GM19438 (cell line): ENCODE data around the gene GLRX2.
A peak's percentile ranks its signal among the peaks of the same experiment; 100 is the strongest.
"Not testable (repeated sequence)": the region's sequence is repeated elsewhere in the genome, so short reads cannot be mapped to it uniquely, and the experiment has no call there.

ENCODE experiments used
- ATAC-seq: cut with Tn5 transposase; IDR thresholded peaks from one replicate; pipeline ENCODE4 v1.9.1; 2021; ENCODE audit warnings: low read depth; ENCODE audit not compliant: unreplicated experiment

The GLRX2 gene

GRCh38 chr1:193068013-193068412, 37.2 kb downstream of the GLRX2 start:
- no peak for ATAC-seq

- no peak for ATAC-seq
Observed at GRCh38 chr1:193066606-193067005, 38.6 kb downstream of the GLRX2 start.

DNA sequence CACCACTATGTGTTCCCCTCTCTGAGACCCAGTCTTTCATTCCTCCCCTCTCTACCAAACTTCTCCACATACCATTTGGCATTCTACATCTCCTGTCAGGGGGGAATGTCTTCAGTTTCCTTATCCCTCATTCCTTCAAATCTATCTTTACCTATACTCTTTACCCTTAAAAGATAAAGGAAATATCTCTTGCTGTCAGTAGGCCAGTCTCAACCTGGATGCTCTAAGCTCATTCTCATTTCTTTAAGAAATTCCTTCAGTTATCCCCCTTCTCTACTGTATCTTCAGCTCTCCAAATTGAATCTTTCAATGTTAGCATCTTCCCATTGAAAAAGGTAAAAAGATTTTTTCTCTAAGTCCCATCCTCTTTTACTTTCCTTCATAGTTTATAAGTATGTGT, 39.3 kb downstream of the GLRX2 start:
- ATAC-seq, result no peak

DNA sequence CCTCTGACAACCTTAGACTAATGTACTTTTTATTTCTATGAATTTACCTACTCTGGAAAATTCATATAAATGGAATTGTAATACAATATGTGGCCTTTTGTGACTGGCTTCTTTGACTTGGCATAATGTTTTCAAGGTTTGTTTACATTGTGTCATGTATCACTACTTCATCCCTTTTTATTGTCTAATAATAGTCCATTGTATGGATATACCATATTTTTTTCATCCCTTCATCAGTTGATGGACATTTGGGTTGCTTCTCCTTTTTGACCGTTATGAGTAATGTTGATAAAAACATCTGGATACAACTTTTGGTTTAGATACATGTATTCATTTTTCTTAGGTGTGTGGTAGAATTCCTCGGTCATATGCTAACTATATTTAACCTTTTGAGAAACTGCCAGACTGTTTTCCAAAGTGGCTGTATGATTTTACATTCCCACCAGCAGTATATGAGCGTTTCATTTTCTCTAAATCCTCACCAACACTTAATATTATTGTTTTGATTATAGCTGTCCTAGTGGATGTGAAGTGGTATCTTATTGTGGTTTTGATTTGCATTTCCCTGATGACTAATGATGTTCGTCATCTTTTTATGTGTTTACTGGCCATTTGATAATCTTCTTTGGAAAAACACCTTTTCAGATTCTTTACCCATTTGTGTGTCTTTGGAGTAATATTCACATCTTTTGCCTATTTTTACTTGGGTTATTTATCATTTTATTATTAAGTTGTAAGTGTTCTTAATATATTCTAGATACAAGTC, 42.3 kb downstream of the GLRX2 start:
- no peak for ATAC-seq

DNA sequence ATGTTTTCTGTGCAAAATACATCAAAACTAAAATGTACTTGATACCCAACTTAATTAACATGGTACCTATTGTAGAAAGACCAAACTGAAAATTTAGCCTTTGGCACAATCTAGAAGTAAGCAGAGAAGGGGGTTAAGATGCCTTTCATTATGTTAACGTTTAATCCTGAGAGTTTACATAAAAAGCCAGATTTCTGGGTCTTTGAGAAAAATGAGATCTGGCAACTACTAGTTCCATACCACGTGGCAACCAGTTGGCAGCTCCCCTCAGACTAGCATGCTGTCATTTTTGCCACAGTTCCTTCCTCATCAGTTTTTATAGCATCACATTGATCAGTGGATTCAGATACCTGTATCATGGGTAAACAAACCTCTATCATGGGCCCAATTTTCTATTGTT, 44.3 kb downstream of the GLRX2 start:
- no peak for ATAC-seq

- ATAC-seq, result no peak
Observed at GRCh38 chr1:193060406-193060805, 44.8 kb downstream of the GLRX2 start.

DNA sequence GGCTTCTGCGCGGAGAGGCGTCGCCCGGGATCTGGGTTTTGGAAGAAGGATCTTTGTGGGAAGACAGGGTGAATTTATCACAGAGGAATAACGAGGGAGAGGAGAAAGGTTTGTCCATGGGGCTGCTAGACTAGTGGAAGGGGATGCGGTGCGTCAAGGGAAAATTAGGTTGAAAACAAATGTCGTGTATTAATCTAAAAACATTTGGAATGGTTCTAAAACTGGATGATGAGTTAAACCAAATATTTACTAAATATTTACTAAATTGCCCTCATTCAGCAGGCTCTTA, 45.2 kb downstream of the GLRX2 start:
- no peak for ATAC-seq

- peak; percentile 90 for ATAC-seq
Observed at GRCh38 chr1:193059282-193060114, 45.7 kb downstream of the GLRX2 start, which contains the start of the genes RO60 and UCHL5. Gene RO60, plus strand, starts transcription at chr1:193059612. Its CDS starts 9,443 bp downstream, at chr1:193069055. Gene UCHL5, minus strand, starts transcription at chr1:193059360. Its CDS starts 100 bp downstream, at chr1:193059260.

GRCh38 chr1:193058529-193059281, 46.5 kb downstream of the GLRX2 start:
- peak; percentile 41 for ATAC-seq

DNA sequence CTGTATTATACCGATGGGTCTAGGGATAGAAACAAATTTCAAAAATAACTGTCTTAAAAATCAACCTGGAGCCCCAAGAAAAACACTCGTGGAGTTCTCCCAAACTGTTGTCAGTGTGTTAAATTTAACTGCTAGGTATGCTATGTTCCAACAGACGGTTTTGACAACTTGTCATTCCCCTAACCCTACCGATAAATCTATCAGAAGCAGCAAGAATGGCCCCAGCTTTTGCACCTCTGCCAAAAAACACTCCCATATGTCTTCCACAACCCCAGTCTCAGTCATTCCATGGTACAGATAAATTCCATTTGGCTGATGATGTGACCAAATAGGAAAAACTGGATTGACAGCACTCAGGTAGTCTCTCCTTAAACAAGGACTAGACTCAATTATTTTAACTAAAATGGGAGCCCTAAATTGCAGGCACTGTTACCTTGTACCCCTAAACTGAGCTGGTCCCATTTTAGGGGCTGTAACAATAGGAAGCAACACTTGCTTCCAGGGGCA, 51.0 kb downstream of the GLRX2 start:
- no peak for ATAC-seq

DNA sequence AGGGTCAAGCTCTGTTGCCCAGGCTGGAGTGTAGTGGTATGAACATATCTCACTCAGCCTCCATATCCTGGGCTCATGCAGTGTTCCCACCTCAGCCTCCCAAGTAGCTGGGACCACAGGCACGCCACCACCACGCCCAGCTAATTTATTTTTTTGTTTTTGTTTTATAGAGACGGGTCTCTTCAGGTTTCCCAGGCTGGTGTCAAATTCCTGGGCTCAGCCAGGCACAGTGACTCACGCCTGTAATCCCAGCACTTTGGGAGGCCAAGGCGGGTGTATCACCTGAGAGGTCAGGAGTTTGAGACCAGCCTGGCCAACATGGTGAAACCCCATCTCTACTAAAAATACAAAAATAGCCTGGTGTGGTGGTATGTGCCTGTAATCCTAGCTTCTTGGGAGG, 56.3 kb downstream of the GLRX2 start:
- not testable (repeated sequence) for ATAC-seq
